HG03432 (cell line): ENCODE measurements around the gene MRPL49.
A peak's percentile ranks its signal among the peaks of the same experiment; 100 is the strongest.
"Not testable (repeated sequence)": the region's sequence is repeated elsewhere in the genome, so short reads cannot be mapped to it uniquely, and the experiment has no call there.

Source experiments
- ATAC-seq: cut with Tn5 transposase; IDR thresholded peaks from one replicate; pipeline ENCODE4 v1.9.1; 2021; ENCODE audit warnings: mild to moderate bottlenecking, moderate library complexity; ENCODE audit not compliant: unreplicated experiment

Gene MRPL49

GRCh38 chr11:65132238-65132987 is 10.3 kb downstream of the MRPL49 start:
- peak; percentile 33 for ATAC-seq

GRCh38 chr11:65132988-65133700 is 11.0 kb downstream of the MRPL49 start:
- no peak for ATAC-seq

DNA sequence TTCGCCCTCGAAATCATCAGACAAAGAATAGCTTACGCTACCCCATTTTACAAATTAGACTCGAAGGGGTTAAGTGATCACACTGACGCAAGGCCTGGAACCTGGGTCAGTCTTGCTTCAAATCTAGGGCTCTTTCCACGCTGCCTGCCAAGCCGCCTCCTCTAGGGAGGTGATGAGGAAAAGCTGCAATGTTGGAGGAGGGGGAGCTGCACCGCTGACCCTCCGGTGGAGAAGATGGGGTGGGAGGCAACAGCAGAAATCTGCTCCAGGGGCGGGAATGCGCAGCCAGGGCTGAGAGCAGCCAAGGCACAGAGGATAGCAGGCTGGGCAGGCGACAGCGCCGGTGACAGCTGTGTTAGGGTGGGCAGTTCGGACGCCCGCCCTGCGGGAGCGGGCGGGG is 11.6 kb downstream of the MRPL49 start:
- no peak for ATAC-seq

- ATAC-seq: peak; percentile 66
These were observed 12.3 kb downstream of the MRPL49 start, which contains the start of gene SYVN1 for GRCh38 chr11:65134240-65134951. TSS of gene SYVN1 (minus strand) at chr11:65134519. CDS start at chr11:65133601, 918 bp downstream.

DNA sequence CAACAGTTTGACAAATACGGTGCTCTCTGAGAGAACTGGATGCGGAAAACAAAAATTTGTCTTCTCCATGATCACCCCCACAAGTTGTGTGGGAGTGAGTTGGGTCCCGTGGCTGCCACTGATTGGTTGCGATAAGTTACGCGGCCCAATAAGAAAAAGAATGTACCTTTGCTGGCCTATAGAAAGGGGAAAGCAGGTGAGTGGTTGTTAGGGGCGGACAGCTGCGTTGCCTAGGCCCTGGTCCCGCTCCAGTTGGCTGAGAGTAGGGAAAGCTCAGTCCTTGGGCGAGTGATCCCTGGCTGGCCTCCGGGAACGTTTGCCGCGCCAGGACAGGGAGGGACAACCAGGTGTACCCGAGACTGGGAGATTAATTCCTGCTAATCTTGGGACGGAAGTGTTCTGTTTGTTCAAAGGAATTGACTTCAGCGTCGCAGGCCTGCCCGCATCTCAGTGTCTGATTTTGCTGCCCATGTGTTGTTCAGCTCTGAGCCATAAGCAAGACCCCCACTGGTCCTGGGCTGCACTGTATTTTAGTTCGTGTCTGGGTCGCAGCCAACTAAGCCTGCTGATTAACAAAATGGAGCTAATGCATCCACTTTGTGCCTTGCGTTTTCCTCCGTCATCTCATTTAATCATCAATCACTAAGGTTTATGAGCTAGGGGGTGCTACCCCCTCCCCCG is 13.0 kb downstream of the MRPL49 start:
- ATAC-seq: peak; percentile 68

GRCh38 chr11:65135633-65136145 is 13.6 kb downstream of the MRPL49 start:
- ATAC-seq: no peak

- no peak for ATAC-seq
These were observed 14.5 kb downstream of the MRPL49 start for GRCh38 chr11:65136515-65137096.

GRCh38 chr11:65141896-65142494 is 19.9 kb downstream of the MRPL49 start:
- ATAC-seq: no peak

GRCh38 chr11:65147352-65148075 is 25.4 kb downstream of the MRPL49 start:
- ATAC-seq: no peak

DNA sequence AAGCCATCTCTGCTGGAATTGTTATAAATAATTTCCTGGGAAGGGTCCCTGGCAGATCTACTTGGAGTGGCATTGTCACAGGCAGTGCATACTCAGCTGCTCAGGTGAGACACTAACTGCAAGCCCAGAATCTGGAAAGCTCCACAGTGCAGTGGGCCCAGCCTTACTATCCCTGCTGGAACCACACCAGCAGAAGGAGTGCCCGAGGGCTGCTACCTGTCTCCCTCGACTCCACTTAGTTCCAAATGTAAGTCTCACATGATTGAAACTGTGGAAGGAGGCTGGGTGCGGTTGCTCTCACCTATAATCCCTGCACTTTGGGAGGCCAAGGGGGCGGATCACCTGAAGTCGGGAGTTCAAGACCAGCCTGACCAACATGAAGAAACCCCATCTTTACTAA is 26.5 kb downstream of the MRPL49 start:
- ATAC-seq: no peak

DNA sequence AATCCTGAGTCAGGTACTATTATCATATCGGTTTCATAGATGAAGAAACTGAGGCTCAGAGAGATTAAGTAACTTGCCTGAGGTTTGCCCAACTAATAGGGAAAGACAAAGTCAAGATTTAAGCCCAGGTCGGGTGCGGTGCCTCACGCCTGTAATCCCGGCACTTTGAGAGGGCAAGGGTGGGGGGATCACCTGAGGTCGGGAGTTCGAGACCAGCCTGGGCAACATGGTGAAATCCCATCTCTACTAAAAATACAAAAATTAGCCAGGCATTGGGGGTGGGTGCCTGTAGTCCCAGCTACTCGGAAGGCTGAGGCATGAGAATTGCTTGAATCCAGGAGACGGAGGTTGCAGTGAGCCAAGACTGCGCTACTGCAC is 28.0 kb downstream of the MRPL49 start:
- not testable (repeated sequence) for ATAC-seq

GRCh38 chr11:65150509-65151299 is 28.6 kb downstream of the MRPL49 start:
- peak; percentile 69 for ATAC-seq

- ATAC-seq: no peak
These were observed 29.3 kb downstream of the MRPL49 start for GRCh38 chr11:65151331-65151899.

DNA sequence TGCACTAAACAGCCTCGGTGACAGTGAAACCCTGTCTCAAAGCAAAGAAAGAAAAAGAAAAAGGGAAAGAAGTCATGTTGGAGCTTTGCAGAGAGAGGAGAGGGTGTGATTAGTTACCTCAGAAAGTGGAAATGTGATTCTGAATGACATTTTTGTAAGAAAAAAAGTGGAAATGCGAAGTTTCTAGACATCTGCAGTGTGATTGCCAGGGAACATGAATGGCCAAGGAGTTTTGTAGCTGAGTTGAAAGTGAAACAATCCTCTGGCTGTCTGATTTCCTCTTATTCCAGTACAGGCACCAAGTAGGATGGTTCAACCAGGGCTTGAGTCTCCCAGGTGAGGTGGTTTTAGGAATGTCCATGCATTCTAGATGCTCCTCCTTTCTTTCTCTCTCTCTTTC is 30.0 kb downstream of the MRPL49 start:
- no peak for ATAC-seq

DNA sequence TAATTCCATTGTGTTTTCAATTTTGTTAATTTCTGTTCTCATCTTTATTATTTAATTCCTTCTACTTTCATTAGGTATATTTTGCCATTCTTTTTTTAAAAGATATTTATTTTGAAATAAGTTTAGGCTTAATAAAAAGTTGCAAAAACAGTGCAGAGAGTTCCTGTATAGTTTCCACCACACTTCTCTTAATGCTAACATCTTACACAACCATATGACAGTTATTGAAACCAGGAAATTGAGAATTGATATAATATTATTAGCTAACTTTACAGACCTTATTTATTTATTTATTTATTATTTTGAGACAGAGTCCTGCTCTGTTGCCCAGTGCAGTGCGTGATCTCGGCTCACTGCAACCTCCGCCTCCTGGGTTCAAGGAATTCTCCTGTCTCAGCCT is 34.1 kb downstream of the MRPL49 start:
- ATAC-seq: no peak

DNA sequence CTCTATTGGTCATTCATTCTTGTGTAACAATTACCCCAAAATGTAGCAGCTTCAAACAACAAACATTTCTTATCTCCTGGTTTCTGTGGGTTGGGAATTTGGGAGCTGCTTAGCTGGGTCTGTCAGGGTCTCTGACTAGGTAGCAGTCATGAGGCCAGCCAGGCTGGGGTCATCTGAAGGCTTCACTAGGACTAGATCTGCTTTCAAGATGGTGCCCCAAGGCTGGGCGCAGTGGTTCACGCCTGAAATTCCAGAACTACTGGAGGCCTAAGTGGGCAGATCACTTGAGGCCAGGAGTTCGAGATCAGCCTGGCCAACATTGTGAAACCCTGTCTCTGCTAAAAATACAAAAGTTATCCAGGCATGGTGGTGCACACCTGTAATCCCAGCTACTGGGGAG is 34.8 kb downstream of the MRPL49 start:
- ATAC-seq: no peak

DNA sequence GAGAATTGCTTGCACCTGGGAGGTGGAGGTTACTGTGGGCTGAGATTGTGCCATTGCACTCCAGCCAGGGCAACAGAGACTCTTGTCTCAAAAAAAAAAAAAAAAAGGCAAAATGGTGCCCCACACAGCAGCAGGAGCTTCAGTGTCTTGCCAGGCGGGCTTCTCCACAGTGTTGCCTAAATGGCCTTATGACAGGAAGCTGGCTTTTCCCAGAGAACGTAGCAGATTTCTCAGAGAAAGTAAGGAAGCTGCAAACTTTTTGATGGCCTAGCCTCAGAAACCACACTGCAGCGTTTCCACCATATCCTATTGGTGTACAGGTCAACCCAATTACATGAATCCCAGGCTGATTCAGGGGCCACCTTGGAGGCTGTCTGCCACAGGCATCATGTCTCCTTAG is 35.2 kb downstream of the MRPL49 start:
- no peak for ATAC-seq

DNA sequence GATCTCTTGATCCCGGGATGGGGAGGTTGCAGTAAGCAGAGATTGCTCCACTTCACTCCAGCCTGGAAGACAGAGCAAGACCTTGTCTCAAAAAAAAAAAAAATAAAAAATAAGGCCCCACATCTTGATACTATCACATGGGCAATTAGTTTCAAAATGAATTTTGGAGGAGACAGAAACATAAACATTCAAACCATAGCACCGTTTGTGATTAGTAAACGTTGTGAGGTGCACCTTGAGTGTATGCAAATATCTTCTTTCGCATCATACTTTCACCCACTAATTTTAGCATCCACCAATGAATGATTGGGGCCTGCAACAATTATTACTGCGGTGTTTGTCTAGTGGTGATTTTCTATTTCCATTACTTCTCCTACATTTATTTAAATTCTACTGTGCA is 36.9 kb downstream of the MRPL49 start:
- ATAC-seq: no peak
